Erythroblast (primary cell): ENCODE results near the gene ZFHX3.

Experiments used
- GATA1 ChIP-seq: IDR thresholded peaks from 2 replicates; pipeline ENCODE4 v1.6.1; 2011; ENCODE audit warnings: low read depth, mild to moderate bottlenecking, control low read depth, low read length, moderate library complexity
- POLR2A ChIP-seq: IDR thresholded peaks from 2 replicates; pipeline ENCODE4 v1.6.1; 2011; ENCODE audit warnings: mild to moderate bottlenecking, low read length

DNA sequence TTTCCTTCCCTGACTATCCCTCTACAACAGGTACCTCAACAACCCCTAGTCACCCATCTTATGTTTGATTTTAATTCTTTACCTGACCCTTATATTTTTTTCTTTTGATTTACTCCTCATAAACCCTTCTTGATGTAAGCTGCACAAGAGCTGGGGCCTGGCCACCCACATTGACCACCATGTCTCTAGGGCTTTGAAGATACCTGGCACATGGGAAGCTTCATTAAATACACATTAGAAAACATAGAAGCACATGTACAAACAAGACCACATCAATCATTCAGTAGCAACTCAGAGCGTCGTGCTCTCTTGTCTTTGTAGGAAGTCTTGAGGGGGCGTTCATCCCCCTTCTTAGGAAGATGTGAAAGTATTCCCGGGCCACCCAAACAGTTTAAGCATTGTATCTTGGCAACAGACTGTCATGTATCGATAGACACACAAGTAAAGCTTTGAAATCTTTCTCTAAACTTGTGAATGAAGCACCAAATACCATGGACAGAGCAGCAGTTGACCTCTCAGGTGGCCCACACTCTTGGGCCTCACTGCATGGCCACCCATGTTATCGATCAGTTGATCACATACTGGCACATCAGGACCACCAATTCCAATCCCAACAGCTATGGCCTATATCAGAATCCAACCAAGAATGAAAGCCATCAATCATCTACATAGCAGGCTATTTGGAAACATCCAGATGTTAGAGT lies 183.6 kb downstream of the ZFHX3 start:
- TF ChIP-seq POLR2A (no peak), GATA1 (no peak)
